Mesenchymal stem cell (in vitro differentiated cells and primary cell): Measurements from ENCODE around the gene WDR1.

Experiments used
- DNase-seq: peaks from one replicate; pipeline ENCODE4 v3.0.0-alpha.2; 2013
- H2AFZ ChIP-seq: one replicate; pipeline ENCODE4 v1.6.1; 2013; ENCODE audit warnings: low read depth, mild to moderate bottlenecking, control low read depth, inconsistent platforms, low read length, moderate library complexity
- H2AK5ac ChIP-seq: 2 replicates; pipeline ENCODE4 v1.6.1; 2013; ENCODE audit warnings: low read length, moderate library complexity, mild to moderate bottlenecking, inconsistent platforms; ENCODE audit not compliant: severe bottlenecking
- H2BK120ac ChIP-seq: one replicate; pipeline ENCODE4 v1.6.1; 2013; ENCODE audit warnings: low read depth, mild to moderate bottlenecking, inconsistent platforms, low read length, moderate library complexity
- H2BK12ac ChIP-seq, 2 experiments: one replicate each; pipeline ENCODE4 v1.6.1; 2013; ENCODE audit warnings: inconsistent platforms in 2 of 2, low read length in 2 of 2, mild to moderate bottlenecking in 2 of 2, moderate library complexity in 2 of 2, control low read depth in 1 of 2
- H2BK15ac ChIP-seq: one replicate; pipeline ENCODE4 v1.6.1; 2013; ENCODE audit warnings: mild to moderate bottlenecking, low read depth, inconsistent platforms; ENCODE audit not compliant: poor library complexity, severe bottlenecking
- H2BK5ac ChIP-seq: 2 replicates; pipeline ENCODE4 v1.6.1; 2013; ENCODE audit warnings: low read depth, mild to moderate bottlenecking, low read length, control low read depth, inconsistent platforms; ENCODE audit not compliant: poor library complexity, severe bottlenecking
- H3K14ac ChIP-seq, 2 experiments: one replicate each; pipeline ENCODE4 v1.6.1; 2013; ENCODE audit warnings: inconsistent platforms in 2 of 2, low read length in 2 of 2, control low read depth in 1 of 2, mild to moderate bottlenecking in 1 of 2, moderate library complexity in 1 of 2
- H3K18ac ChIP-seq, 2 experiments: one replicate each; pipeline ENCODE4 v1.6.1; 2013; ENCODE audit warnings: inconsistent platforms in 2 of 2, low read length in 2 of 2, control low read depth in 1 of 2, low read depth in 1 of 2, mild to moderate bottlenecking in 1 of 2
- H3K23ac ChIP-seq, 2 experiments: one replicate each; pipeline ENCODE4 v1.6.1; 2013; ENCODE audit warnings: inconsistent platforms in 2 of 2, low read length in 2 of 2, mild to moderate bottlenecking in 2 of 2, moderate library complexity in 2 of 2, control low read depth in 1 of 2
- H3K27ac ChIP-seq: 2 replicates; pipeline ENCODE4 v1.5.1; 2013; ENCODE audit warnings: mild to moderate bottlenecking, moderate library complexity, low read length, control low read depth, inconsistent platforms; ENCODE audit not compliant: poor library complexity, severe bottlenecking
- H3K27me3 ChIP-seq, 2 experiments: 2 replicates each; pipeline versions ENCODE4 v1.6.1 to v1.7.0; 2013; ENCODE audit warnings: low read length in 2 of 2, mild to moderate bottlenecking in 2 of 2, moderate library complexity in 2 of 2, control low read depth in 1 of 2, inconsistent platforms in 1 of 2; ENCODE audit not compliant: control insufficient read depth in 1 of 2, insufficient read depth in 1 of 2
- H3K36me3 ChIP-seq, 2 experiments: 2 replicates each; pipeline versions ENCODE4 v1.6.1 to v1.7.0; 2013; ENCODE audit warnings: low read length in 2 of 2, control low read depth in 1 of 2, inconsistent platforms in 1 of 2, low read depth in 1 of 2, mild to moderate bottlenecking in 1 of 2; ENCODE audit not compliant: insufficient read depth in 2 of 2, control insufficient read depth in 1 of 2
- H3K4ac ChIP-seq, 2 experiments: one replicate each; pipeline ENCODE4 v1.6.1; 2013; ENCODE audit warnings: inconsistent platforms in 2 of 2, low read length in 2 of 2, mild to moderate bottlenecking in 2 of 2, moderate library complexity in 2 of 2, control low read depth in 1 of 2, low read depth in 1 of 2
- H3K4me1 ChIP-seq: 2 replicates; pipeline ENCODE4 v1.6.1; 2013; ENCODE audit warnings: low read depth, low read length, control low read depth; ENCODE audit not compliant: control insufficient read depth, insufficient read depth
- H3K4me2 ChIP-seq: 2 replicates; pipeline ENCODE4 v1.6.1; 2013; ENCODE audit warnings: low read length, mild to moderate bottlenecking, inconsistent platforms; ENCODE audit not compliant: poor library complexity, severe bottlenecking
- H3K4me3 ChIP-seq, 2 experiments: 2 replicates each; pipeline versions ENCODE4 v1.5.1 to v1.7.0; 2013; ENCODE audit warnings: low read length in 2 of 2, mild to moderate bottlenecking in 2 of 2, control low read depth in 1 of 2, low read depth in 1 of 2; ENCODE audit not compliant: insufficient read depth in 1 of 2
- H3K79me1 ChIP-seq: replicated peaks from 2 replicates; pipeline ENCODE4 v1.6.1; 2013; ENCODE audit warnings: mild to moderate bottlenecking, control low read depth, low read length, inconsistent platforms; ENCODE audit not compliant: poor library complexity, severe bottlenecking
- H3K9ac ChIP-seq: 2 replicates; pipeline ENCODE4 v1.7.0; 2013; ENCODE audit warnings: mild to moderate bottlenecking, low read length, moderate library complexity
- H3K9me3 ChIP-seq: 2 replicates; pipeline ENCODE4 v1.7.0; 2013; ENCODE audit warnings: mild to moderate bottlenecking, low read length; ENCODE audit not compliant: control insufficient read depth
- H4K8ac ChIP-seq: one replicate; pipeline ENCODE4 v1.6.1; 2013; ENCODE audit warnings: inconsistent platforms, mild to moderate bottlenecking, low read length, moderate library complexity
- H4K91ac ChIP-seq: one replicate; pipeline ENCODE4 v1.6.1; 2013; ENCODE audit warnings: mild to moderate bottlenecking, low read length, inconsistent platforms
- WGBS: methylation state at CpG from one replicate; pipeline ENCODE4 v1.1.7; 2013; ENCODE audit warnings: mixed read lengths; 5-methylcytosine and 5-hydroxymethylcytosine counted together

Gene WDR1

DNA sequence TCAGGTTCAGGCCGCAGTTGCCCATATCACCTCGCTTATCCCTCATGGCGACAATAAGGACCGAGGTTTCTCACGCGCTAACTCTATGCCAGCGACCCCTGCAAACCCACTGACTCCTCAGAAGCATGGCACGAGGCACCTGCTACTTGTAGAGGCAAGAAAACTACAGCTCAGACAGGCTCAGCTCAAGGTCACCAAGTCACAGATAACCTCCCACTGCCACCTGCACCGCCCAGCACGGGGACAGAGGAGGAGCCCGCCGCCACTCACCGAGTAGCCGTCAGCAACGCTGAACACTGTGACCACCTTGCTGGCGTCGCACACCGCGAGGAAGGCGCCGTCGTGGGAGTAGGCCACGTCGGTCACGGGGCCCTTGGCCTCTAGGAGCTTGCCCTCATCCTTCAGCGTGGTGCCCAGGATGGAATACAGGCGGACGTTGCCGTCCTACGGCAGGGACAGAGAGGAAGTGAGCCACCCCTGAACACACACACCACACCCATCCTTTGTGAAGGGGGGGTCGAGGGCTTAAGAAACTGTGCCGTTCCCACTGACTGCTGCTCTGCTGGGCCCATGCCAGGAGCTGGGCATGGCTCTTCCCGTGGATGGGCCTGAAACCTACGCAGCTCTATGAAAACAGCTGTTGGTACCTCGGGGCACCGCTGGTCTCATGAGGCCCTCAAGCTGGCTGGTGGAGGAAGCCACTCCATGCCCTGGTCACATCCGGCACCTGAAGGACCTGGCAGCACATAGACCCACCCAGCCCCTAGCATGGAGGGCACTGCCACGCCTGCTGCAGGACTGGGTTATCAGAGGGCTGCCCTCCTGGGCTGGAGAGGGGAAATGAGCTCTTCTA, 38.9 kb downstream of the WDR1 start:
- no peak overlapping the region for H2BK15ac ChIP-seq
- H3K9ac ChIP-seq = no peak overlapping the region
- H3K14ac ChIP-seq = no peak overlapping the region
- DNase-seq = no peak
- no peaks in the 10 kb centered on the region for H3K27me3 ChIP-seq
- no peak overlapping the region for H3K4me2 ChIP-seq
- no peak overlapping the region for H4K91ac ChIP-seq
- H3K4ac ChIP-seq = no peak overlapping the region
- peaks cover 17% of the 10 kb centered on the region for H3K4me1 ChIP-seq
- no peak overlapping the region for H2BK120ac ChIP-seq
- no peak overlapping the region for H3K23ac ChIP-seq
- H3K4me3 ChIP-seq = no peak overlapping the region
- H2BK12ac ChIP-seq = no peak overlapping the region
- H3K18ac ChIP-seq = no peak overlapping the region
- no peak overlapping the region for H2BK5ac ChIP-seq
- no peak overlapping the region for H3K27ac ChIP-seq
- no peak overlapping the region for H4K8ac ChIP-seq
- H3K9me3 ChIP-seq = no peaks in the 10 kb centered on the region
- 95% methylated on average over 38 of the region's 38 CpGs for WGBS
- no peak overlapping the region for H2AK5ac ChIP-seq
- no peak overlapping the region for H2AFZ ChIP-seq
- peaks cover 39% of the 10 kb centered on the region for H3K79me1 ChIP-seq
- peaks cover 81 to 99% of the 10 kb centered on the region in 2 experiments for H3K36me3 ChIP-seq

DNA sequence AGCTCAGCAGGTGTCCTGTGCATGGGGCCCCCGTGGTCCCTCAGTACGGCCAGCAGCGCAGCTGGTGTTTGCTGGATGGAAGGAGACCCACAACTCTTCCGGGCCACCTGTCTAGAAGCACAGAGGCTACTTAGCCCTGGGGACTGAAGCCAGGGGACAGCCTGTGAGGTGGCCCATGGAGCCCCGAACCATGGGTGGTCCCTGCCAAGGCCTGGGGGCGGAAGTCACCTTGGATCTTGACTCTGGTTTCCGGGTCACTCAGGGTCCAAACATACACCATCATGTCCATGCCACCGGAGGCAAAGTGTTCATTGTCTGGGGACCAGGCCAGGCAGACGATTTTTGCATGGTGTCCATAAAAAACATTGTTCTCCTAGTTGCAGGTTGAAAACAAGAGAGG, 39.5 kb downstream of the WDR1 start:
- no peak overlapping the region for H2BK120ac ChIP-seq
- H4K91ac ChIP-seq = no peak overlapping the region
- peaks cover 17% of the 10 kb centered on the region for H3K4me1 ChIP-seq
- WGBS = 91% methylated on average over 9 of the region's 9 CpGs
- H3K9me3 ChIP-seq = no peaks in the 10 kb centered on the region
- H3K27me3 ChIP-seq = no peaks in the 10 kb centered on the region
- no peak overlapping the region for H2BK12ac ChIP-seq
- H3K27ac ChIP-seq = no peak overlapping the region
- H3K9ac ChIP-seq = no peak overlapping the region
- no peak overlapping the region for H3K4ac ChIP-seq
- H3K14ac ChIP-seq = no peak overlapping the region
- DNase-seq = no peak
- peaks cover 79 to 99% of the 10 kb centered on the region in 2 experiments for H3K36me3 ChIP-seq
- no peak overlapping the region for H3K4me3 ChIP-seq
- H2AFZ ChIP-seq = no peak overlapping the region
- no peak overlapping the region for H4K8ac ChIP-seq
- no peak overlapping the region for H3K23ac ChIP-seq
- H2AK5ac ChIP-seq = no peak overlapping the region
- H3K18ac ChIP-seq = no peak overlapping the region
- peaks cover 37% of the 10 kb centered on the region for H3K79me1 ChIP-seq
- no peak overlapping the region for H3K4me2 ChIP-seq
- no peak overlapping the region for H2BK15ac ChIP-seq
- no peak overlapping the region for H2BK5ac ChIP-seq

DNA sequence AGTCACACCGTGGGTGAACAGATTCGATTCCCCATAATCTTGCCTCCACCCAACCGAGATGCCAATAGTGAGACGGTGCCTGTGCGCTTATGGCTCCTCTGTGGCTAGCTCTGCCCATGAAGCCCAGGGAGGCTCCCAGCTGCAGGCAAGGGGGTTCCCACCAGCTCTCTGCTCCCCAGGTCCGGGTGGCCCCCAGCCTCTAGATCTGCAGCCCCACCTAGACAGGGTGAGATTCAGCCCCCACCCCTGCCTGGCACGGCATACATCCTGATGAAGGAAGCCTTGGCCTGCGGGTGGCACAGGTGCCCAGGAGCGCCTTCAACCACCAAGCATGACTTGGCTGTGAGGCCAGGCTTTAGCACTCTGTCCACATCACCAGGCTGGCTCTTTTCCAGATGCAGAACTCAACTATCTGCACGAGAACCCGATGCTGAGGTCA, 40.6 kb downstream of the WDR1 start:
- H2BK12ac ChIP-seq = no peak overlapping the region
- peaks cover 34% of the 10 kb centered on the region for H3K79me1 ChIP-seq
- H2BK120ac ChIP-seq = no peak overlapping the region
- H3K23ac ChIP-seq = no peak overlapping the region
- no peaks in the 10 kb centered on the region for H3K9me3 ChIP-seq
- no peak overlapping the region for H3K18ac ChIP-seq
- H2AK5ac ChIP-seq = no peak overlapping the region
- H2BK5ac ChIP-seq = no peak overlapping the region
- H3K4me1 ChIP-seq = peaks cover 17% of the 10 kb centered on the region
- no peak overlapping the region for H3K9ac ChIP-seq
- no peak overlapping the region for H3K4ac ChIP-seq
- no peak overlapping the region for H2BK15ac ChIP-seq
- H4K91ac ChIP-seq = no peak overlapping the region
- H3K36me3 ChIP-seq = peaks cover 74 to 100% of the 10 kb centered on the region in 2 experiments
- WGBS = 95% methylated on average over 11 of the region's 11 CpGs
- H3K4me3 ChIP-seq = no peak overlapping the region
- no peak for DNase-seq
- no peaks in the 10 kb centered on the region for H3K27me3 ChIP-seq
- no peak overlapping the region for H3K14ac ChIP-seq
- H4K8ac ChIP-seq = no peak overlapping the region
- no peak overlapping the region for H2AFZ ChIP-seq
- H3K4me2 ChIP-seq = no peak overlapping the region
- H3K27ac ChIP-seq = peak overlapping the region; percentile 48

- H3K4me1 ChIP-seq = peaks cover 17% of the 10 kb centered on the region
- H4K91ac ChIP-seq = no peak overlapping the region
- 91% methylated on average over 20 of the region's 20 CpGs for whole genome bisulfite sequencing
- H2BK12ac ChIP-seq = no peak overlapping the region
- no peak overlapping the region for H3K4me3 ChIP-seq
- H2BK15ac ChIP-seq = no peak overlapping the region
- no peak overlapping the region for H3K4me2 ChIP-seq
- H3K9me3 ChIP-seq = no peaks in the 10 kb centered on the region
- H2BK120ac ChIP-seq = no peak overlapping the region
- H2AK5ac ChIP-seq = no peak overlapping the region
- peaks cover 31% of the 10 kb centered on the region for H3K79me1 ChIP-seq
- no peak overlapping the region for H3K18ac ChIP-seq
- H2BK5ac ChIP-seq = no peak overlapping the region
- H2AFZ ChIP-seq = no peak overlapping the region
- H3K36me3 ChIP-seq = peaks cover 68 to 97% of the 10 kb centered on the region in 2 experiments
- no peak overlapping the region for H3K4ac ChIP-seq
- no peak overlapping the region for H3K23ac ChIP-seq
- H3K9ac ChIP-seq = no peak overlapping the region
- no peak overlapping the region for H3K14ac ChIP-seq
- H3K27ac ChIP-seq = peak overlapping the region; percentile 48
- no peaks in the 10 kb centered on the region for H3K27me3 ChIP-seq
- DNase-seq = no peak
- no peak overlapping the region for H4K8ac ChIP-seq
Measured at GRCh38 chr4:10075158-10075863, 41.3 kb downstream of the WDR1 start.
